Activated CD4-positive, CD25-positive, alpha-beta regulatory T cell (primary cell): ENCODE data around the gene ARHGAP26.
"Not testable (repeated sequence)": the region's sequence is repeated elsewhere in the genome, so short reads cannot be mapped to it uniquely, and the experiment has no call there.

ENCODE experiments used
- DNase-seq, 4 experiments: peaks; one replicate each; lab custom pipeline; 2025; lab: John Stamatoyannopoulos, UW

The ARHGAP26 gene

GRCh38 chr5:143085319-143085917, 315.2 kb downstream of the ARHGAP26 start:
- no peak for DNase-seq

DNA sequence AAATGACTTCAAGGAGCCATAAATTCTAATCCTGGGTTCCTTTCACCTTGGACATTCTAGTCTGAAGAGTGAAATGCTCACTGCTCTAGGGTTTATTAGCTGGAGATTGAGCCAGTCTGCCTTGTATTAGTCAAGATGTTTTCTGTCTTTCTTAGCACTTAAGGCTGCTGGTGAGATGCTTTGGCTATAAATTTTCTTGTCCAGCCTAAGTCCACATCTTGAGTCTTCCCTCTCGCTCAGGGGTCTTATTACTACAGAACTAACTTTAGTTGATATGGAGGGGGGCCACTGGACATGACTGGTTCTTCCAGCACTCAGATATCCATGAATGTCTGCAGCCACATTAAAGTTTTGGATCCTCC, 316.4 kb downstream of the ARHGAP26 start:
- no peak for DNase-seq

GRCh38 chr5:143086908-143087637, 316.9 kb downstream of the ARHGAP26 start:
- DNase-seq = no peak

- DNase-seq = not testable (repeated sequence)
Measured at GRCh38 chr5:143088702-143089101, 318.5 kb downstream of the ARHGAP26 start.

DNA sequence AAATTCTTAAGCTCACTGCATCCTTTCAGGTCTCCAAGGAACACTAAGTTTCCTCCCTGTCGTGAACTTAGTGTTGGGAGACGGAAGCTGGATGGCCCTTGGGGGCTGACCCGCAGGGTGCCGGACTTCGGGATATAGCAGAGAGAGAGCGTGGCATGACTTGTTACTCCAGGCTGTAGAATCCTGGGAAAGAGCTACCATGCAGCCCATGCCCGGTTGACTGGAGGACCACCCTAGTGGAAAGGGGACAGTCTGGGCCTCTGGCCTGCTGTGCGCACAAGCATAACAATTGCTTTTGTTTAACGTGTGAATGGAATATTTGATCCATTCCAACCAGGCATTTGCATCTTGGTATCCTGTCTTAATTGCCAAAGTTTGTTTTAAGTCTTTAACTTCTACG, 319.9 kb downstream of the ARHGAP26 start:
- not testable (repeated sequence) for DNase-seq

- DNase-seq = not testable (repeated sequence)
Measured at GRCh38 chr5:143092711-143093451, 322.7 kb downstream of the ARHGAP26 start.

- DNase-seq = no peak
Measured at GRCh38 chr5:143093452-143094086, 323.4 kb downstream of the ARHGAP26 start.

DNA sequence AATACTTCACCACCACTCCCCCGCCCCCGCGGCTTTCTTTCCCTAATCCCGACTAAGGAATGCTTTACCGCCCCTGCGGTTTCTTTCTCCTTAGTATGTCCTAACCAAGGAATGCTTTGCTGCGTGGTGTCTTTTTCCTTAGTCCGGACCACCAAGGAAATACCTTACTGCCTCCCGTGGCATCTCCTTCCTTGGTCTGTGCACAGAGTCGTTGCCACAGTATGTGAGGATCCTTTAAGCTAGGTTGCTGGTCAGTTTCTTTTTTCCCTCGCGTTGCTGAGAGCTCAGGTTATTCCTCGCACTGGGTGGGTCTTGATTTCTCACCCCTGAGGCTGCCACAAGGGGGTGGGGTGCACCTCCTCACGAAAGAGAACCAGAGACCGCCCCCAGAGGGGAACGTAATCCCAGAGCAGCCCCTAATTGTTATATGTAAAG, 323.9 kb downstream of the ARHGAP26 start:
- no peak for DNase-seq

GRCh38 chr5:143094608-143095007, 324.4 kb downstream of the ARHGAP26 start:
- not testable (repeated sequence) for DNase-seq

GRCh38 chr5:143101121-143101520, 330.9 kb downstream of the ARHGAP26 start:
- no peak for DNase-seq

DNA sequence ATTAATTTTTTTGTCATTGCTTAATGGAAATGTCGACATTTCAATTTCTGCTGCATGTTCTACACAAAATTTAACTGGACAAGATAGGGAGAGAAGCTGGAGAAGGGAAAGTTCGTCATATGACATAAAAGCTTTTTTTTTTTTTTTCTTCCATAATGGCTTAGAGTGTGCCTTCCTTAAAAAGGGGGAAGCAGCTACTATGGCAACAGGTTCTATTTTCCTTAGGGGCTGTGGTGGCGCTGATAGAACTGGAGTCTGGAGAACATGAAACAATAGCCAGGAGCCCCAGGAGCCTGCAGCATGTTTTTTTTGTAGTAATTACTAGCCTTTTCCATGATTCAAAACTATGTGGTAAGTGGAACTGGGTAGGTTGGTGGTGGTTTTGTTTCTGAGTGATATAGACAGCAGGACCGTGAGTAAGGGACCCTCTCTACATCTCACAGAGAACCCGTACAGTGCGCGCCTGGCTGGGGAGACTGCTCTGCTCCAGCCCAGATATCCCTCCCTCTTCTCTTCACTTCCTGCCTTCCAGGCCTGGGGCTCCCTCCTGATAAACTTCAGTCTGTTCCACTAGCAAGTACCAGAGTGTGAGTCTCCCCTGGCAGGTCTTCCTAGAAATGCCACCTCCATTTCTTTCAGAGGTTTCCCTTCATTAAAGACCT, 331.7 kb downstream of the ARHGAP26 start:
- no peak for DNase-seq

DNA sequence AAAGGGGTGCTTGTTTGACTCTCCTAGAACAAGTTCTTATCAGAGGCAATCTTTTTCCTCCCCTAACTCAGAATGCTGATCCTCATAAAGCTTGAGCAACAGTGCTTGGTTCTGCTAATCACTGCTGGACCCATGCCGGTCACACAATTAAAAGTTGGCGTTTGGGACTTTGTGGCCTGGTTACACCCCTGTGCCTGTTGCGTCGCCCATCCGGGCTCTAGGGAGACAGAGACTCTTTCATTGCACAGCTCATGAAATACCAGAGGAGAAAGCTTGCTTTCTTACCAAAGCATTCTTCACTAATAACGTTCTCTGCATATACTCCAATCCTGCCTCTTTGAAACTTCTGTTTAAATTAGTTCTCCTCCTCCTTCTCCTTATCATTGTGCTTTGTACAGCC, 332.2 kb downstream of the ARHGAP26 start:
- DNase-seq = no peak

DNA sequence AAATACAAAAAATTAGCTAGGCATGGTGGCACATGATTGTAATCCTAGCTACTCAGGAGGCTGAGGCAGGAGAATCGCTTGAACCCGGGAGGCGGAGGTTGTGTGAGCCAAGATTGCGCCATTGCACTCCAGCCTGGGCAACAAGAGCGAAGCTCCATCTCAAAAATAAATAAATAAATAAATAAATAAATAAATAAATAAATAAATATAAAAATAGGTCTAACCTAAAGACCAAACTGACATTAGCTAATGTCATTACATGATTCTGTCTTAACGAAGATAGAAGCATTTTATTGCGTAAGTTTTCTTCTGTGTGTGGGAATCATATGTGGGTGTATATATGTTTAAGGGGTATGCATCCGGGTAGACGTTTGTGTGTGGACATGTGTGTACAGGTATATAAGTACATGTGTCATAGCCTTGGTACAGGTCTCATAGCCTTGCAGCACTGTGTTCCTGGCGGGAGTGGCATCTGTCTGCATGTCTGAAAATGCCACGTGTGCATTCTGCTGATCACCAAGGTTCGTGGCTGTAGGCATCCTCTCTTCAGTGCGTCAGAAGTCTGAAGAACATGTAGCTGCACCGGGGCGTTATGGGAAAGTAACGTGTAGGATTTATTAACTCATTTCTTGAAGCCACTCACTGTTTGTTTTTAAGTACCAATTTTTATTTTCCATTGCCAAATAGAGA, 335.2 kb downstream of the ARHGAP26 start:
- no peak for DNase-seq

DNA sequence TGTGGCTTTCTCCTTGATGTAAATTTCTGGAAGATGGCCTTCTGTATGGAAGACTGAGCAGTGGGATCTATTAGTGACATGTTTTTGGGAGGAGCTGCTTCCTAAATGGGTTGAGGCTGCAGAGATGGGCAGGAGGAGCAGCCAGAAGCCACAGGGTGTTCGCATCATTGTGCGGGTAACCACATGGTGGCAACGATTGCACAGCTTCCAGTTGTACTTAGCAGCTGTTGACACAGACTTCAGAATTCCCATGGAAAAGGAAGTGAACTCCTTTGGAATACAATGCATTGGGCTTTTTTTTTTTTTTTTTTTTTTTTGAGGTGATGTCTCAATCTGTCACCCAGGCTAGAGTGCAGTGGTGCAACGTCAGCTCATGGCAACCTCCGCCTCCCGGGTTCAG, 336.0 kb downstream of the ARHGAP26 start:
- DNase-seq = no peak

DNA sequence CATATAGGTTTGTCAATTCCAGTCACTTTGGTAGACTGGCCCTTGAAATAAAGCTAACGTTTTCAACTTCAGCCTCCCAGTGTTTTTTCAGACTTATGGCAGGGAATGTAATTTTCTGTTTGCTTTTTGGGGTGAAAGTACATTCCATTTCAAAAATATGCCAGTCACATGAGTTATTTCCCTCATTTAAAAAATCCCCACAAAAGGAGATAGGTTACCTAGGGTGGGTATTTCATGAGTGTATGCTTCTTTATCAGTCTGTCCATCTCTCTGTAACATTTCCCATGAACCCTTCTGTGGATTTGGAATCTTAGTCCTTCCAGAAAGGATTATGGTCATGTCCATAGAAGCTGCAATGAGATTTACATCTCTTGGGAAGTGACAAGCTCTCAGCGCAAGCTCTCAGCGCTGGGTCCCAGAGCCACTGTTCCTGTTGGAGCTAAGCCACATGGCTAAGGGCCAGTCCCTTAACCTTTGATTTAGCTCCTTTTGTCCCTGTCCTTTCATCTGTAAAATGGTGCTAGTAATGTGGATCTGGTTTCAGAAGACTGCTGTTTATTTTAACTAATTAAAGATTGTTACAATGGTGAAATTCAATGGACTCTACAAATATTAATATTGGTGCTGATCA, 338.4 kb downstream of the ARHGAP26 start:
- DNase-seq = no peak

DNA sequence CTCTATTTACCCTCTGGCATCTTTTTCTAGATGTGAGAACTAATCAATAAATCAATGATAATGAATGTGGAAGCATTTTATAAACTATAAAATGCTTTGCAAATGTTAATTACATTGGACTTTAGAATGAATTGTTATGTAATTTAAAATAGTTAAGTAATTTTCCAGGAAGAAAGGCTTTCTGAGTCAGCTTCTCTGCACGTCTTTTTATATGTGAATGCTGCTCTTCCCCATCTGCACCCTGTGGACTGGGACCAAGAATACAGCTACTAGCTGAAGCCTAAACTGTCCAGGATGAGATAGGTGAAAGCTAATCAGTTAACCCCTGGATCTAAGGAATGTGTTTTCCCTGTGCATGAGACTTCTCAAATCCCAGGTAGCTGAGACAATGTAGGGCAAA, 340.4 kb downstream of the ARHGAP26 start:
- no peak for DNase-seq

- DNase-seq = no peak
Measured at GRCh38 chr5:143111799-143112198, 341.6 kb downstream of the ARHGAP26 start.

GRCh38 chr5:143113461-143113860, 343.3 kb downstream of the ARHGAP26 start:
- no peak for DNase-seq

GRCh38 chr5:143114481-143114880, 344.3 kb downstream of the ARHGAP26 start:
- no peak for DNase-seq

- DNase-seq = no peak
Measured at GRCh38 chr5:143115381-143115780, 345.2 kb downstream of the ARHGAP26 start.

- no peak for DNase-seq
Measured at GRCh38 chr5:143116814-143117213, 346.6 kb downstream of the ARHGAP26 start.
